GF-D8 (cell line): Measurements from ENCODE around the gene ZFHX3.

Source experiments
- DNase-seq: peaks from one replicate; lab custom pipeline; 2025; lab: John Stamatoyannopoulos, UW

Gene ZFHX3

DNA sequence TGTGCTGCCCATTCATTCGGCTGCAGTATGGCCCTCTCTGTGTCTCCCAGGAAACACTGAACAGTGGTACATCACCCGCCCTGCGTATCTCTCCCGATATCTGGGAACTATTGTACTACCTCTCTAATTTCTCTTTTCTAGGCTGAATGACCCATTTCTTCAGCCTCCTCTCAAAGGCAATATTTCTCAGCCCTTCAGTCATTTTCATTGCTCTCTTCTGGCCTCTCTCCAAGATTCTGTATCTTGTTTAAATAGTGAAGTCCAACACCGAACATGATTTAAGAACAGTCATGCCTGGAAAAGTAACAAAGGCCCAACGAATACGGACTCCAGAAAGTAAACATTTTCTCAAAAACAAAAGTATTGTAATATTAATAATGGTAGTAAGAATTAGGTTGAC, 220.1 kb downstream of the ZFHX3 start:
- no peak for DNase-seq

DNA sequence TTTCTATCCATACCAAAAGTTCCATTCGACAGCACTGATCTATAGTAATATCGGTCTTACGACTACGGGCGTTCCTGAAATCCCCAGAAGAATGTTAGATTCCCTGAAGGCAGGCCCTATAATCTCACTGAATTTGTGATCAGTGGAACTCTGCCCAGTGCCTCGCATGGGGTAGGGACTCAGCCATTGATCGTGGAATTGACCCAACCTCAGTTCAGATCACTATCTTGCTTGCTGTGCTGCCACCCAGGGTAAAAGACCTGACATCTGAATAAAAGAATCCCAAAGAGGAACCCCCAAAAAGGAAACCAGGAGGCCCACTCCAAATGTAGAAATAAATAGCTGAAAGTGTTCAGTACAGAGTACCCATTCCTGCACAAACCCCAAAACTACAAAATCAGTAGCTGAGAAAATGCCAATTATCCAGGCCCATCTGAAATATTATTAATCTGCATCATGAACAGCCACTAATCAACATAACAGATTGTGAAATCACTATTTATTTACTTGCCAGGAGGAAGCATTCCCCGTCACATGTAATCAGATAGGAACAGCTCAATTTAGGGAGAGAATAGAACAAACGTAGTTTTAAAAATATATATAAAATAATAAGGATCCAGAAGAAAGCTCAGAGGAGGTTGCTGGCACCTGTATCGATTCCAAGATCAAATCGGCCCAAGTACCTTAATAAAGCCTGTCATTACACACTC, 221.9 kb downstream of the ZFHX3 start:
- DNase-seq = no peak

DNA sequence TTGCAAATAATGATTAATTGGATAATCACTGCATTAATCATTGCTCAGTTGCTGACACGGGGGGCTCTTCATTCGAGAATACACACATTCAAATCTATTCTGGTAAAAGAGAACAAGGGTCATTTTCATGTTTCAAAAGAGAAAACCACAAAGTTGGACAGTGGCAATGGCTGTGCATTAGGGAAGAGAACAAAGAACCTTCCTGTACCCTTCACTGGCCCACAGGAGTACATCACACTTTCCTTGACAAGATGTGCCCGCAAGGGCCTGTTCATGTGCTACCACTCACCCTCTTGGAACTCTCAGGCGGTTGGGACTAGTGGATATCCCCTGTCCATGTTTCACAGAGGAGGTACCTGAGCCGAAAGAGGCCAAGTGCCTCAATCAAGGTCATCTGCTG, 223.2 kb downstream of the ZFHX3 start:
- no peak for DNase-seq

DNA sequence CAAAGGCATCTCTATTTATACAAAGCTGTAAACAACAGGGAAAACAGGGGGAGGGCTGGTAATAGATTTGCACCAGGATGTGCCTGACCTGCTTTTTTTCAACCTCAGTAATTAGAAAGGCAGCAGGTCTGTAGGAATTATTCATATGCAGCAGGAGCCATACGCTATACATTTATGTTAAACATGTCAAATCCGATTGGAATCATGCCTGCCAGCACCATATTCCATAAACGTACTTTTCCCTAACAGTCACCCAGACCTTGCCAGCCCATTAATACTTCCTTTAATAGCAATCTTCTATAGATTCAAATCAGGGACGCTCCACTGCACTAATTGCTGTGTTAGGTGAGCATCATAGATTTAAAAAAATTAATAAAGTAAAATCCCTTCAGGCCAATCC, 223.9 kb downstream of the ZFHX3 start:
- DNase-seq = no peak

DNA sequence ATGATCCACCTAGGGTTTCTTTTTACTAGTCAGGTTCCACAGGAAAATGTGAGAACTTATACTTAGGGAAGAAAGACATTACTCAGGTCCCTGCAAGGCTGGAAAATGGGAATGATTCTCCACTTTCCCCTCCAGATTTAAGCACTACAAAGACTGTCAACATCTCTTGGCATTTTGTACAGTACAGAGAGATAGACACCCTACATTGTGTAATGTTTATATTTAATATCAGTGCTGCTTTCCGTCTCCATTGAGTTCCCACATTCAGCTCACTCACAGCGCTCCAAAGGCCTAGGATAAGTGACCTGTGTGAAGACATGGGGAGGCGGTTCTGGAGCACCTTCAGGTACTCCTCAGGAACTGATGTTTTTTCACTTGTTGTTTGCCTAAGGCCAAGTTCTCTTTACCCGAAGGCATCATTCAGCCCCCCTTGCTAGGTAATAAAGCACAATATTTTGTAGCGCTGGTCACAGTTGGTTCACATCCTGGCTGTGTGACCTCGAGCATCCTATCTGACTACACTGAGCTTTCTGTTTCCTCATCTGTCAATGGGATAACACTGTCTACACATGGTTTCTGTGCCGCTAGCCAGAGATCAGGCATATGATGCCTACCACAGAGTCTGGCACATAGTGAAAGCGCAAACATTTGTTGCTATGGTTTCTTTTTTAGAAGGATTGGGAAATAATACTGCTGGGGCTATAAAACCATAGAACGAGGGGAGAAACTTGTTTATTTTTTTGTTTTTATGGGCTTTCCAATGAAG, 226.6 kb downstream of the ZFHX3 start:
- DNase-seq = no peak

DNA sequence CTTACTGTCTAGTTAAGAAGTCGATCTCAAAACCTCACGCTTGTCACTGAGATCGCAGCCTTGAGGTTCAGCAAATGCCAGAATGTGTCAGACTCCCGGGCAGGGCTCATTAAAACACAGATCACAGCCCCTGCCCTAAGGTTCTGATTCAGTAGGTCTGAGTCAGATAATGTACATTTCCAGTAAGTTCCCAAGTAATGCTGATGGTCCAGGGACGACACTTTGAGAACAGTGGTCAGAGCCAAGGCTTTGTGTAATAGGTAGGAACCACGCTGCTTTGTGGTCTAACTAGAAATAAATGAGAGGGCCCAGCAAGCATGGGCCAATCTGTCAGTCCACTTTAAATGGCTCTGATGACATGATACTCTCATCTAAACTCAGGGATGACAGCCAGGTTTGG, 228.6 kb downstream of the ZFHX3 start:
- DNase-seq = no peak

DNA sequence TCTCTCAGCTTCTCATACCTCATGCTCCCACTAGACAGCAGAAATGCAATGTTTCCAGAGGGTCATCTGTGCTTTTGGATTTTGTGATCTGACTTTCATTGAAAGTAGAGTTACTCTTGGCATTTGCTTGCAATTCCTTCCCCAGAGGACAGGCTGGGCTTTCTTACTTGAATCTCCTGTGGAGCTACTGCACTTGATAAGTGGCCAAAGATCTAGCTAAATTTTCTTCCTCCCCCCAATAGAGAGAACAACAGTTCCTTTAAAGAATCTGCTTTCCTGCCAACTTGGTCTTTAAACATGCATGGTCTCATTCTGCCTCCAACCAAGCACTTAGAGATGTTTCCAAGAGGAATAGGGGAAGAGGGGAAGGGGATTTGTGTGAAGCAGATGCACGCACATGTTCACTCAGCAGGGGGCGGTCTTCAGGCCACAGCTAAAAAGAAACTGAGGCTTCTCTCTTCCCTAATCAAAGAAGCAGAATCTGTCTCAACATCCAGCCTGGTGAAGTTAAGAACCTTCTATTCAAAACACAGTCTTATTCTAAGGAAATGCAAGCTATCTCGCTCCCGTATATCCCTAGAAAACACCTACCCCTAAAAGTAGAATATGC, 229.6 kb downstream of the ZFHX3 start:
- no peak for DNase-seq

DNA sequence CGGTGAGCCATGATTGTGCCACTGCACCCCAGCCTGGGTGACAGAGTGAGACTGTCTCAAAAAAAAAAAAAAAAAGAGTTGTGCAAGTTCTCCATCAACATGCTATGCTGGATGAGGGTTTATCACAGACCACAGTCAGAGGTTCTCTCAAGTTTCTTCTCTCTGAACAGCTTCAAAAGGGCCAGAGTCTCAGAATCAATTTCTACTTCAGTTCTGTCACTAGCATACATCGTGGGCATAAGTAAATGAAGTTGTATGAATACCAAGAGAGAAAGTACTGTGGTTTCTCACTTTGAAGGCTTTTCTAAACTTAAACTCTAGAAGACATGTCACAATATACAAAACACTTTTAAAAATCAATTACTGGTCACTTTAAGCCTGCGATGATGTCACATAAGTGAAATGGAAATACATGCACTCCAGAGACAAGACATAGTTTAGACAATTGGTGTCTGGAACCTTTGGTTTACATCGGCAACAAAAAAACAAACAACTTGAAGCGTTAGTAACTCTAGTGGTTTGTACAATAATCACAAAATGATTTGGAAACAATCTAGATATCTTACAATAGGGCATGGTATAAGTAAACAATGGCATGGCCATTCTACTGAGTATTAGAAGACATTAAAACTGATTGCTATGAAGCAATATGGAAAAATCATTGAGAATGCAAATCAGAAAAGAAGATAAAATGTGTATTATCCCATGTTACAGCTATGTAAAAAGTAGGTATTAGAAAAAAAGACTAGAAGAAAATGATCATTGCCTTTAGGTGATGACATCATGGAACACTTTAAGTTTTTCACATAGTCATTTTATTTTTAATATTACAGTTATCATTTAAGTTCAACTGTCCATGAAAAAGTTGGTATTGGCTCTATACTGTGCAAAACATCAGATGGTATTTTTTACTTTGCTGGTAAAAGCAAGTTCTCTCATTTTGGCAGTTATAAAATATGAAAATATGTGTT, 232.3 kb downstream of the ZFHX3 start:
- no peak for DNase-seq

DNA sequence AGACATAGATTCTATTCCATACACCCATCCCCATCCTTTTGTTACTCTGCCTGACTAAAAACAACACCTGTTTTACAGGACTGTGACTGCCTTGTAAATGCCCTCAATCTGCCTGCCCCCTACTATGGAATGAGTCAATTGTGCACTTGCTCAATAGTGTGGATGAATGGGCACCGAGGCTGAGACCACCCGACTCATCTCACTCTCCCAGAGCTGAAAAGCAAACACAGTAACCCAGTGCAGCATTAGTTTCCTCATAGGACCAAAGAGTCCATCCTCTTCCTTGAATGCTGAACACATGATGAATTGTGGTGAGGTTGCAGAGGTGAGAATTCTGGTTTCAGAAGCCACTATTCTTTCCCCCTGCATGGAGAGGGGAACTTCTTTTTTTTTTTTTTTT, 233.7 kb downstream of the ZFHX3 start:
- DNase-seq = no peak

DNA sequence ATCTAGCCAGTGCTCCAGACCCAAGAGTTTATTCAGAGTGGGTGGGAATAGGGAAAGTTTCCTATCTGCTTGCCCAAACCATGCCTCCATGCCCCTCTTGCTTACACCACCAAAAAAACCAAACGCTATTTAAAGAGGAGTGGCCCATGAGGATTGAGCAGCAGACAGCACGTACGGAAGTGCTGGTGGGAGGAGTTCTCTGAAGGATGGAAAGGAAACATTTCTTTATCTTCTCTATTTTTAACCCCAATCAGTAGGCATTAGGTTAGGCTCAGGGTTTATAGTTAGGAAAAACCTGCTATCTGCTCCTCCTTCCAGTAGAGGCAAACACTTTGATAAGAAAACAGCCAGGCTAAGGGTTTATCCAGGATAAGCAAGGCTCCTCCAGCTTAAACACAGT, 235.3 kb downstream of the ZFHX3 start:
- no peak for DNase-seq

DNA sequence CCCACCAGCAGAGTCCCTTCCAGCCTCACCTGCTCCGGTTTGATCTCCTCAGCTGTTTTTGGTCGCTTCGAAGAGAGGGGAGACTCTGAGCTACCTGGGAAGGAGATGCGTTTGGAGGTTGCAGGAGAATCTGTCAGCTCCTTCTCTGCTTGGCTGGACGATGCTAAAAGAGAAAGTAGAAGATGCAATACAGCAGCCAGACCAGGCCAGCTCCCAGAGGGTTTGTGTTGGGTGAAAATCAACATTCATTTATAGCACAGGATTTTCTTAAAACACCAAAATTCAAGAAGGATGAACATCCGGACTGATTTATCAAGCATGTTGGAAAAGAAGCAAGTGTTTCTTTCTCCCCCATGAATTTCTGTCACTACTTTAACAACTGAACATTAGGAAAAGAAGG, 236.1 kb downstream of the ZFHX3 start:
- DNase-seq = no peak

DNA sequence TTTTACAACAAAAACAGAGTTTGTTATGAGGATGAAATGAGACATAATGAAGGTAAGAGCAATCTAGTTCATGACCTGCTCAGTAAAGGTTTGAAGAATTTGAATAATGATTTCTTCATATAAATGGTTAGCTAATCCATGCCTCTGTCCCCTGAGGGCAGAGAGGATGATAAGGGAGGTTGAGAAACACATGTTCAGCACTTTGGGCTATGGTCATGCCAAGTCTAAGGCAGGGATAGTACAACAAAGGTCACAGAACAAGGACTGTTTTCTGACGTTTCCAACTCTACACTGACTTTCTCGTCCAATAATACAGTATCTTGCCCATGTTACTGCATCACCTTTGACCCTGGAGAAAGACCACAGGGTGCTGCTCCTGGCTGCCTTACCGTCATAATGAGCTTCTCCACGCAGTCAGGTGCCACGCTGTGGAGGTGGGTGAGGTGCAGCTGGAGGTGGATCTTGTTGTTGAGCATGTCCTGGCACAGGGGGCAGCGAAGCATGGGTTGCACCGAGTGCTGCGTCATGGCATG, 236.7 kb downstream of the ZFHX3 start:
- no peak for DNase-seq

DNA sequence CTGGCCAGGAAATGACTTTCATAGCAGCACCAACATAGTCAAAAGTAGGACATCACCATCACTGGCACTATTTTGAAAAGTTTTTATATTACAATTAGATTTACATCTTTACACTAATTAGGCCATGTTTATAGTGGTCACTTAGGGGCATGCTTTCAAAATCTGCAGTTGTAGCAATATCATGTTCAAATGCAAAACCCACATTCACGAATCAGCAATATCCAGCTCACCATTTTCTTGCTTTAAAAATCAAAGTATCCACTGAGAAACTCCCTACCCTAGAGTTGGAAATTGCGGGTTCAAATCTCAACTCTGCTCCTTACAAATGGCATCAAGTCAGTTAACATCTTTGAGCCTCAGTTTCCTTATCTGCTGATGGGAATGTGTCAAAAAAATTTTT, 237.4 kb downstream of the ZFHX3 start:
- DNase-seq = no peak

DNA sequence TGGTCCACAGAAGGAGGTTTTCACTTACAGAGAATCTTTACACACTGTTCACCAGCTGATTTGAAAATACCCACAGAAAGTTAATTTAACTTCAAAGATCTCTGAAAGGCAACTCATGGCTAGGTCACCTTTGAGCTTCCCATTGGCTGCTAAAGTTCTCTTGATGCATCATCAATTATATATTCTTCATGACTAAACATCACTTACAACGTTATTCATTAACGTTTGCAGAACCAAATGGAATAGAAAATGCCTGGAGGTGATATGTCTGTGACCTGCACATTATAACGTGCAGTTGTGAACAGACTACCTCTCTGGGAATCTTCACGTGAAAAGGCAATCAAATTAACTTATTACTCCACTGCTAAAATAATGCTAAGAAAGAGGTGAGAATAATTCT, 238.5 kb downstream of the ZFHX3 start:
- no peak for DNase-seq

DNA sequence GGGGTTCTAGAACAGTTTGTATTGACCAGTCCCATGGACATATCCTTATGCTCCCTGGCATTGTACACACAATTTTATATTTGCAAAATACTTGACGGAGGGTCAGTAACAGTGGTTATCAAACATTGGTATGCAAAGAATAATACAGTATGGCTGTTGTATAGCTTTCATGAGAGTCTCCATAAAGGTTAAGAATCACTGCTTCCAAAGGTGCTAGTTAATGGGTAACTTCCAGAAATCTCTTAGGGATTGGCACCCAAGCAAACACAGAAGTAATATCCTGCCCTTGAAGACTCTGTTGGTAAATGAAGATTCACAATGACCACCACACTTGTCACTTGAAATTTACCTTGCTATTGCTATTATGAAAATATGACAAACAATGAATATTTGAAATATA, 239.2 kb downstream of the ZFHX3 start:
- DNase-seq = no peak

DNA sequence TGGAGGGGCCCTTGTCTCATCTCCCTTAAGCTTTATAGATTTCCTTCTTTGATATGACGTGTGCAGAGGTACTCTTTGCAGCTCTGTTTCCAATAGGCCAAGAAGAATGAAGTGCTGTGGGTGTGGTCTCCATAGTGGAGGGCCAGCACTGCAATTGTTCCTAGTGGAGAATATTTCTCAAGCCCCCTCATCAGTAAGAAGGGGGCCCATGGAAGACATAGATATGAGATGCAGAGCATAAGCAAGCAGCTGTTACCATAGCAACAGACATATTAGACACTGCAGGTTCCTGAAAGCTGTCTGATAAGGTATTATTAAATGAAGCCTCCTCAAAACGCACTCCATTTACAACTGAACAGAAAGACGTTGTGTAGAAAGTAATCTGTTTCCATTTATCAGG, 240.7 kb downstream of the ZFHX3 start:
- DNase-seq = no peak

DNA sequence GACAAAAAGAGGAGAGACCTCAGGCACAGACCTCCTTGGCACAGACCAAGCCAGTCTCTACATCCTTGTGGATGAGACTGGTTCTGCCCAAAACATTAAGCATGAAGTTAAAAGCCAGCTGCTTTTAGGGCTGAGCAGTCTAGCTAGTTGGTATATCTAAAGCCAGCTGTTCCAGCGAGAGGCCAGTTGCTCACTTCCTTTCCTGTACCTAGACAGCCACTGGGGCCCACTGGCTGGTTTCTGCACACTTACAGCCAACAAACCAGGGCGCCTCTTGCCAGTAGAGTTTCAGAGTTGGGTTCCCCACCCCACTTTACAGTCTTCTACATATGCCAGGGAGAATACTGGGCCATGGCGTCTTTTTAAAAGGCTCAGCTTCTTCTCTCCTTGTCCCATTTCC, 242.4 kb downstream of the ZFHX3 start:
- no peak for DNase-seq

DNA sequence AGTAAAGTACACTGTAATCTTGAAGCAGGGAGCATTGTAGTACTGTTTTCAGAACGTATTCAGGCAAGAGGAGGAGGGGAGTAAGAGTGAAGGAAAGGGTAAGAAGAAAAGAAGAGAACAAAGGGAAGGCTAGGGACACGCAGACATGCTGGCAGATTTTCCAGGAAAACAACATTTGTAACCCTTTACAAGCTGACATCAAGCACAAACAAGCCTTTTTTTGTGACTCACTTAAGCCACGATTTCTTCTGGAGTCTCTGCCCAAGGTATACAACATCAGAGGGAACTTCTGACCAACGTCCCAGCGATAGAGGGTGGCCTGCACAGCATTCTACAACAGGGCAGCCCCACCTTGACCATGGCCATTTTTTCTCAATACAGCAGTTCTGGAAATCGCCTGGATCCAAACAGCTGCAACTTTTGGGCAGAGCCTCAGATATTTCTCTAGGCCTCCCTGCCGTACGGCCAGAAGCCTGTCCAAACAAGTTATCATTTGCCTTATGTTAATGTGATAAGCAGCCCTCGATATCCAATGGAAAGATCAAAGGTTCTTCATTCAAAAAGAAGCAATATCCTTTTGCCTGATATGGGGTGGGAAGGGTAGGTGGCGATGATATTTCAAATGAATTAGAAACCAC, 247.3 kb downstream of the ZFHX3 start:
- DNase-seq = no peak

DNA sequence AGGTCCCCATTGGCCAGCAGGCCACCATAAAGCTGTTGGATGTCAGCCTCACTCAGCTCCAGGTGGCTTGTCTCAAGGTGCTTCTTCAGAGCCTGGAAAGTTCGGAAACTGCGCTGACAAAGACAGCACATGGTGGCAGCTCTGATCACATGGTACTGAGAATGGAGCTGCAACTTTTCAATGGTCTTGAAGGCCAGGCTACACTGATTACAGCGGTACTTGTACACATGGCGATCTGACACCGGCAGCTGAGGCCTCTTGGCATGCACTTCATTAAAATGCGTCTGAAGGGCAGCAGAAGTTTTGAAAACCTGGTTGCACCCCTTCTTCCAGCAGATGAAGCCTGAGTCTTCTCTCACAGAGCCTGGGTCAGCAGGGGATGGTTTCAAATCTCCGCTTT, 249.7 kb downstream of the ZFHX3 start:
- DNase-seq = no peak

DNA sequence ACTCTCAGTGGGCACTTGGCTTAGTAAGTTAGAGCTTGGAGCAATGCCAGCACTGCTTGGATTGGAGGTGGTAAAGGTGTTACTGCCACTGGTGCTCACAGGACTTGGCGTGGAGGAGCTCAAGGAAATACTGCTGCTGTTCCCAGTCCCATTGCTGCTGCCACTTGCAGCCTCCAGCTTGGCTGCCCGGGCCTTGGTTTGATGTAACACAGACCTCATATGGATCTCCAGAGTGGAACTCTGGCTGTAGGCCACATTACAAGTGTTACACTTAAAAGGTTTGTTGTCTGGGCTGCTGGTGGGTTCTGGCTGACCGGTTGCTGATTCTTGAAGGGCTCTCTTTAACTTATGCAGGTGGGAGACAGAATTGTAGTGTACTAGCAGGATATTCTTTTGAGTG, 250.3 kb downstream of the ZFHX3 start:
- no peak for DNase-seq

DNA sequence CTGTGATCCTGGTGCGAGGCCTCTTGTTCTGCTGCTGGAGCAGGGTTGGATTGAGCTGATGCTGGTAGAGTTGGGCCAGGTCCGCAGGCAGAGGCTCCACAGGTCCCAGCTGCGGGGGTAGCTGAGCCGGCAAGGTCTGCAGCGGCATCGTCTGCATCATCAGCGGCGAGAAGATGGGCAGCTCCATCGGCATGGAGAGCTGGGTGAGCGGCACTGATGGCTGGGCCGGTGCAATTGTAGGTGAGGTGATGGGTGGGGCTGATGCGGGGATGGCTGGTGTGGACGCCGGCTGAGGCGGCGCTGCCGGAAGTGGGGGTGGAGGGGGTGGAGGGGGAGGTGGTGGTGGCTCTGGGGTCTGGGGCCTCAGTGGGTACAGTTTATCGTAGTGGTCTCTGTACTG, 251.7 kb downstream of the ZFHX3 start:
- DNase-seq = no peak

DNA sequence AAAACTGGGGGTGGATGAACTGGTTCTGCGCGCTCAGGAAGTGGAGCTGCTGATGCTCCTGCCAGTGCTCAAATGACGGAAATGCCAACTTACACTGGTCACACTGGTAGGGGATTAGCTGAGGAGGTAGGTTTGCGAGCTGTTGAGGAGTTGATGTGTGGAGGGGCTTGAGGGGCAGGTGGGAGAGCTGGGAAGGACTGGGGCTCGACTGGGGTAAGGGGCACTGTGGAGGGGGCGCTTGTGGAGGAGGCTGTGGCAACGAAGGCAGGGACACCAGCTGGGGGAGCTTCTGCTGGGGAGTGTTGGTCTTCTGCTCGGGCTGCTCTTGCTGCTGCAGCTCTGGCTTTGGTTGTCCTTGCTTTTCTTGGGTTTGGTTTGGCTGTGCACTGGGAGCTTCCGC, 252.9 kb downstream of the ZFHX3 start:
- no peak for DNase-seq
